A549 (cell line): ENCODE results near the gene B4GALT6.

Source experiments
- ESRRA ChIP-seq: fragments of 150-350 bp; IDR thresholded peaks from 2 replicates; pipeline ENCODE4 v1.6.1; 2014; ENCODE audit warnings: mild to moderate bottlenecking, low read length, borderline replicate concordance
- MAZ ChIP-seq: fragments of 150-350 bp; IDR thresholded peaks from 2 replicates; pipeline ENCODE4 v1.6.1; 2014; ENCODE audit warnings: antibody characterized with exemption, low read depth, low read length, borderline replicate concordance
- POLR2AphosphoS2 ChIP-seq: conservative IDR thresholded peaks from 2 replicates; pipeline ENCODE4 v1.6.1; 2012; ENCODE audit warnings: low read length, improper control_type of control experiment, inconsistent platforms

DNA sequence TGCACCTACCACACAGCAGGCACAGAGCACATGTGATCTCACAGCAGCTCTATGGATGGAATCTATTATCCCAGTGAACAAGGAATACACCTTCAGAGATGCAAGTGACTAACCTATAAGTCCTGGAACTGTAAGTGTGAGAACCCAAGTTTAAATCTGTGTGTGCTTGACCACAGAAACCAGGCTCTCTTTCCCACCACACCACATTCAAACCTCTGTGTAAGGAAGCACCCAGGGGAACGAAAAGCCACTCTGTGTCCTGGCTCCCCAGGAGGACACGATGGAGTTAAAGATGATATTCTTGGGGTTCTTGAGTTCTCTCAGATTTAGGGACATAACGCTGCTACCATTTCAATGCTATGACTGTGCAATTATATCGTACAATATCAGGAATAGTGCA is 53.8 kb downstream of the B4GALT6 start:
- TF ChIP-seq ESRRA (no peak), POLR2AphosphoS2 (no peak), MAZ (no peak)
